ENCODE measurements around the gene SVIL.
"Not testable (repeated sequence)": the region's sequence is repeated elsewhere in the genome, so short reads cannot be mapped to it uniquely, and the experiment has no call there.

SVIL gene

GRCh38 chr10:29622382-29622922 lies 12.3 kb downstream of the SVIL start:
- DNase-seq (ENCODE audit: low read depth), result no peak

- DNase-seq (ENCODE audit: low read depth), result no peak
Measured at GRCh38 chr10:29621161-29621560, 13.6 kb downstream of the SVIL start.

GRCh38 chr10:29620112-29620690 lies 14.6 kb downstream of the SVIL start:
- DNase-seq (ENCODE audit: low read depth), result no peak

GRCh38 chr10:29619241-29619669 lies 15.5 kb downstream of the SVIL start:
- DNase-seq (ENCODE audit: low read depth), result no peak

GRCh38 chr10:29618341-29619171 lies 16.2 kb downstream of the SVIL start:
- DNase-seq (ENCODE audit: low read depth), result no peak

- DNase-seq (ENCODE audit: low read depth), result no peak
Measured at GRCh38 chr10:29617880-29618340, 16.9 kb downstream of the SVIL start.

- DNase-seq (ENCODE audit: low read depth), result no peak
Measured at GRCh38 chr10:29616542-29616941, 18.2 kb downstream of the SVIL start.

GRCh38 chr10:29615195-29615594 lies 19.6 kb downstream of the SVIL start:
- DNase-seq (ENCODE audit: low read depth), result no peak

- not testable (repeated sequence) for DNase-seq (ENCODE audit: low read depth)
Measured at GRCh38 chr10:29614289-29614688, 20.5 kb downstream of the SVIL start.

GRCh38 chr10:29613791-29614190 lies 21.0 kb downstream of the SVIL start:
- no peak for DNase-seq (ENCODE audit: low read depth)

GRCh38 chr10:29613196-29613595 lies 21.6 kb downstream of the SVIL start:
- no peak for DNase-seq (ENCODE audit: low read depth)

- no peak for DNase-seq (ENCODE audit: low read depth)
Measured at GRCh38 chr10:29612657-29613056, 22.1 kb downstream of the SVIL start.

- DNase-seq (ENCODE audit: low read depth), result no peak
Measured at GRCh38 chr10:29611781-29612381, 22.9 kb downstream of the SVIL start.

GRCh38 chr10:29610876-29611647 lies 23.7 kb downstream of the SVIL start:
- DNase-seq (ENCODE audit: low read depth), result no peak

- not testable (repeated sequence) for DNase-seq (ENCODE audit: low read depth)
Measured at GRCh38 chr10:29610331-29610730, 24.4 kb downstream of the SVIL start.

GRCh38 chr10:29609696-29610095 lies 25.1 kb downstream of the SVIL start:
- no peak for DNase-seq (ENCODE audit: low read depth)

- no peak for DNase-seq (ENCODE audit: low read depth)
Measured at GRCh38 chr10:29608476-29609301, 26.1 kb downstream of the SVIL start.

GRCh38 chr10:29608062-29608461 lies 26.7 kb downstream of the SVIL start:
- no peak for DNase-seq (ENCODE audit: low read depth)

- no peak for DNase-seq (ENCODE audit: low read depth)
Measured at GRCh38 chr10:29607576-29607975, 27.2 kb downstream of the SVIL start.

GRCh38 chr10:29606693-29607092 lies 28.1 kb downstream of the SVIL start:
- DNase-seq (ENCODE audit: low read depth), result not testable (repeated sequence)

- no peak for DNase-seq (ENCODE audit: low read depth)
Measured at GRCh38 chr10:29604291-29604825, 30.4 kb downstream of the SVIL start.

All from HS-5 (cell line).